ENCODE measurements around the gene TFB2M.

Gene TFB2M

DNA sequence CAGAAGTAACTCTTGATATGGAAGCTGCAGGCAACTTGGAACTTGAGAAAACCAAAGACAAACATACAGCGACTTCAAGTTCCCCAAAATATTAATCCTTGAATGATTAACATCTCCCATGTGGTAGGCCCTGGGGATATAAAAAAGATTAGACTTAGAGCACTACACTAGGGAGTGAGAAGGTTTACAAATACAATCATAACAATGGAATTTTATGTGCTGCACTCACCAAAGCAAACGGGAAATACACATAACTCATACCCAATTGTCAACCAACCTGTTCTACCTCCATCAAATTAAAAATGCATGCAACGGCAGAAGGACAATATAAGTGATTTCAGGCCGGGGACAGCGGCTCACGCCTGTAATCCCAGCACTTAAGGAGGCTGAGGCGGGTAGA lies 62.7 kb downstream of the TFB2M start:
- Histone ChIP-seq H3K4me3 (replicated peaks; ENCODE audit: low read depth, low read length) (no peak overlapping the region), H3K36me3 (ENCODE audit: control insufficient read depth, insufficient read depth, low read length) (no peaks in the 10 kb centered on the region), H3K27me3 (replicated peaks; ENCODE audit: control insufficient read depth, insufficient read depth, low read length) (no peaks in the 10 kb centered on the region)
- no peak for DNase-seq (ENCODE audit: extremely low read depth, insufficient read length)
- TF ChIP-seq, protein P1, sequence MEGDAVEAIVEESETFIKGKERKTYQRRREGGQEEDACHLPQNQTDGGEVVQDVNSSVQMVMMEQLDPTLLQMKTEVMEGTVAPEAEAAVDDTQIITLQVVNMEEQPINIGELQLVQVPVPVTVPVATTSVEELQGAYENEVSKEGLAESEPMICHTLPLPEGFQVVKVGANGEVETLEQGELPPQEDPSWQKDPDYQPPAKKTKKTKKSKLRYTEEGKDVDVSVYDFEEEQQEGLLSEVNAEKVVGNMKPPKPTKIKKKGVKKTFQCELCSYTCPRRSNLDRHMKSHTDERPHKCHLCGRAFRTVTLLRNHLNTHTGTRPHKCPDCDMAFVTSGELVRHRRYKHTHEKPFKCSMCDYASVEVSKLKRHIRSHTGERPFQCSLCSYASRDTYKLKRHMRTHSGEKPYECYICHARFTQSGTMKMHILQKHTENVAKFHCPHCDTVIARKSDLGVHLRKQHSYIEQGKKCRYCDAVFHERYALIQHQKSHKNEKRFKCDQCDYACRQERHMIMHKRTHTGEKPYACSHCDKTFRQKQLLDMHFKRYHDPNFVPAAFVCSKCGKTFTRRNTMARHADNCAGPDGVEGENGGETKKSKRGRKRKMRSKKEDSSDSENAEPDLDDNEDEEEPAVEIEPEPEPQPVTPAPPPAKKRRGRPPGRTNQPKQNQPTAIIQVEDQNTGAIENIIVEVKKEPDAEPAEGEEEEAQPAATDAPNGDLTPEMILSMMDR (IDR thresholded peaks at IDR 0.05; ENCODE audit: insufficient read depth, low read length, poor library complexity, severe bottlenecking) = no peak

DNA sequence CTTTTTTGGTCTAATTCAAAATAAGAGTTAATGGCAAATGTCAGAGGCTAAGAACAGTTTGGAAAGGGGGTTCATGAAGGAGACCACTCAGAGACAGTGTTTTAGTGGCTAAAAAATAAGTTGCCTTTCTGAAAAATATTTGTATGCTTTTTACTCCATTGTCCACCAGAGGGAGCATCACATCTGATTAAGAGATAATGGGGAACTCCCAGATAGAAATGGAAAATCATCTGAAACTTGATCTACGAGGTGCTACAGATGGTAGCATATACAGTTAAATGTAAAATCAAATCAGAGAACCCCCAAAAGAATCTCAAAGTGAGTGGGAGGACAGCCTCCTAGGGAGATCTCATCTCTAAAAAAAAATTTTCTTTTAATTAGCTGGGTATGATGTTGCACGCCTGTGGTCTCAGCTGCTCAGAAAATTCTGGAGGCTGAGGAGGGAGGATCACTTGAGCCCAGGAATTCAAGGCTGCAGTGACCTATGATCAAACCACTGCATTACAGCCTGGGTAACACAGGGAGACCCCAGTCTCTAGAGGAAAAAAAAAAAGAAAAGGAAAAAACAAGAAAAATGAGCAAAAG lies 68.6 kb downstream of the TFB2M start:
- TF ChIP-seq, protein P1 (IDR thresholded peaks at IDR 0.05; ENCODE audit: insufficient read depth, low read length, poor library complexity, severe bottlenecking) = peak; percentile 56
- DNase-seq (ENCODE audit: extremely low read depth, insufficient read length) = no peak
- Histone ChIP-seq H3K27me3 (replicated peaks; ENCODE audit: control insufficient read depth, insufficient read depth, low read length) (no peaks in the 10 kb centered on the region), H3K4me3 (replicated peaks; ENCODE audit: low read depth, low read length) (no peak overlapping the region), H3K36me3 (ENCODE audit: control insufficient read depth, insufficient read depth, low read length) (no peaks in the 10 kb centered on the region)

DNA sequence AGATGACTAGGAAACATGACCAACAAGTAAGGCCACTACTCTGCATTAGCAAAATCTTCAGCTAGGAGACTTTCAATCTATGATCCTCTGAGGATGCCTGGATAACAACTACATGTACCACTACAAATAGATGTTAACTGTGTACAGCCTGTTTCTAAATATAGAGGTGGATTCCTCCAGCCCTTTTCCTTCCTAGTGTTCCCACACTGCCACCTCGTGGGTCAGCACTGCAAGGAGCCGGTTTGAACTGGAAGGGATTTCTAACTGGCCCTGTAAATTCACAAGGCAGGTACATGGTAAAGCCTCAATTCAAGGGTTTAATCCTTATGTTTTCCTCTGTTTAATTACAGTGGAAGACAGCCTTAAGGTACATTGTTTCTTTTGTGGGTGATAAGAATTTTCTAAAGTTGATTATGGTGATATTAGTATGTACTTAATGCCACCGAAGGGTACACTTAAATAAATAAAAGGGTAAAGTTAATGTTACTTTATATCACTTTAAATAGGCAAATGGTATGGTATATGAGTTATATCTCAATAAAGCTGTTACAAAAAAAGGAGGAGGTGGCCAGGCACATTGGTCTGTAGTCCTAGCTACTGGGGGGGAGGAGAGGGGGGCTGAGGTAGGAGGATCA lies 73.3 kb downstream of the TFB2M start:
- TF ChIP-seq, protein P1 (IDR thresholded peaks at IDR 0.05; ENCODE audit: insufficient read depth, low read length, poor library complexity, severe bottlenecking) = peak; percentile 71
- Histone ChIP-seq H3K36me3 (ENCODE audit: control insufficient read depth, insufficient read depth, low read length) (no peaks in the 10 kb centered on the region), H3K27me3 (replicated peaks; ENCODE audit: control insufficient read depth, insufficient read depth, low read length) (no peaks in the 10 kb centered on the region), H3K4me3 (replicated peaks; ENCODE audit: low read depth, low read length) (no peak overlapping the region)
- DNase-seq (ENCODE audit: extremely low read depth, insufficient read length) = no peak

DNA sequence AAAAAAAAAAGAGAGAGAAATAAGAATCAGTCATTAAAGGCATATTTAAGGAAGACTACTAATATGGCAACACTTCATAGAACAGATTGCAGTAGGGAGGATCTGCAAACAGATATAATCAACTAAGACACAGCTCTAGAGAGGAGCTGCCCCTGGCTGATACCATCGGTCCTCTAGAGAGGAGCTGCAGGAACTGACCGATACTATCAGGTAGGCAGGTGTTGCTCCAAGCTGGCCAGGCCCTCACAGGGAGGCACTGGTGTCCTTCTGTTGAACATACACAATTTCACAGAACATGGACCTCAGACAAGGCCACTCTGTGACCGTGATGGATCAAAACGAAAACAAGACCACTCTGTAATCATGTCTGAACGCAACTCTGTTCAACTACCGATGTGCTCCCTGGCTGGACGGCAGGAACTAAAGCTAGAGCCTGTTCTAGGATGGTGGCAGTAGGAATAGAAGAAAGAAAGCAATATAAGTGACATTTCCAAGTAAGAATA lies 74.5 kb downstream of the TFB2M start:
- TF ChIP-seq, protein P1 (IDR thresholded peaks at IDR 0.05; ENCODE audit: insufficient read depth, low read length, poor library complexity, severe bottlenecking) = no peak
- H3K36me3 ChIP-seq (ENCODE audit: control insufficient read depth, insufficient read depth, low read length) = no peaks in the 10 kb centered on the region
- H3K4me3 ChIP-seq (replicated peaks; ENCODE audit: low read depth, low read length) = no peak overlapping the region
- no peak for DNase-seq (ENCODE audit: extremely low read depth, insufficient read length)
- H3K27me3 ChIP-seq (replicated peaks; ENCODE audit: control insufficient read depth, insufficient read depth, low read length) = no peaks in the 10 kb centered on the region
